Thyroid gland (tissue), 4 donors: ENCODE data around the gene FHIT. TPM values are rescaled to one million over a fixed set of nuclear protein-coding genes. Genes with fewer than 3 reads are reported as not detected.
"Not testable (repeated sequence)": the region's sequence is repeated elsewhere in the genome, so short reads cannot be mapped to it uniquely, and the experiment has no call there.

Source experiments
- DNase-seq, 2 donors: peaks; one replicate each; pipeline ENCODE4 v3.0.0-alpha.2; 2019
- H3K27ac ChIP-seq, 3 donors: fragments of 200-600 bp; sonication (generic); 1 replicate in 2 of 3; 2 replicates in 1 of 3; pipeline ENCODE4 v1.5.1; 2016 to 2019; ENCODE audit warnings: mild to moderate bottlenecking in 1 of 3, moderate library complexity in 1 of 3
- H3K27me3 ChIP-seq: fragments of 200-600 bp; sonication (generic); one replicate; pipeline ENCODE4 v1.5.1; 2019
- H3K36me3 ChIP-seq, 2 donors: fragments of 200-600 bp; sonication (generic); one replicate each; pipeline ENCODE4 v1.5.1; 2016 to 2019
- H3K4me1 ChIP-seq, 2 donors: fragments of 200-600 bp; sonication (generic); one replicate each; pipeline ENCODE4 v1.5.1; 2017 to 2019
- H3K4me3 ChIP-seq, 3 donors: fragments of 200-600 bp; sonication (generic); replicated peaks in 1 of 3; 1 replicate in 2 of 3; 2 replicates in 1 of 3; pipeline ENCODE4 v1.5.1; 2016; ENCODE audit warnings: mild to moderate bottlenecking in 1 of 3
- H3K9me3 ChIP-seq: fragments of 200-600 bp; sonication (generic); one replicate; pipeline ENCODE4 v1.5.1; 2017
- POLR2A ChIP-seq, 2 donors: fragments of 450-650 bp; IDR thresholded peaks; one replicate each; pipeline ENCODE4 v1.6.1; 2017; ENCODE audit warnings: antibody characterized with exemption in 2 of 2, mild to moderate bottlenecking in 2 of 2, moderate library complexity in 1 of 2
- WGBS, 2 donors: methylation state at CpG; one replicate each; pipeline ENCODE4 v1.1.5; 2017; 5-methylcytosine and 5-hydroxymethylcytosine counted together
- intact Hi-C: fragments of 100-400 bp; cut with DNase I; formaldehyde crosslinking; loops from one replicate; pipeline ENCODE4 v1.15.1; 2023
- total RNA-seq, 4 donors: library from RNA; depleted of rRNA; stranded (reverse); fragments of >200 nt; gene quantifications; one replicate each; pipeline ENCODE4 v1.2.3, GENCODE V29; 2016
- TF ChIP-seq, protein P1 (sequence below), 6 experiments: fragments of 200-600 bp in 3 of 6; fragments of 450-650 bp in 3 of 6; sonication (generic) in 3 of 6; IDR thresholded peaks; one replicate each; pipeline ENCODE4 v1.5.1; 2016 to 2019; ENCODE audit warnings: antibody characterized with exemption in 6 of 6, mild to moderate bottlenecking in 2 of 6, inconsistent platforms in 1 of 6, moderate library complexity in 1 of 6

FHIT gene
- total RNA-seq, 4 donors from 2014 or later = 12.2 to 18.9 (median 16.2) TPM

DNA sequence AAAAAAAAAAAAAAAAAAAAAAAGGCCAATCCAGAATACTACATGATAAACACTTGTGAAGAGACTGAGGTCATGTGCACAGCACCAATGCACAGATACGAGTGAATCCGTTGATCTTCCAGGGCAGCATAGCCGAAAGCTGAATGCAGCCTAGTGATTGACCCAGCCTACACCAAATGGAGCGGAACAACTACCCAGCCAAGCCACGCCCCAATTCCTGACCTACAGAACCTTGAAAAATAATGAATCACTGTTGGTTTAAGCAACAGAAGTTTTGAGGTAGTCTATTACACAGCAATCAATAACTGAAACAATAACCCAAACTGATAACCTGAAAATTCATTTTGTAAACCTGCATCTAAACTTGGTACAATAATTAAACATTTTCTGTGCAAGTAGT is 361.0 kb downstream of the FHIT start:
- intact Hi-C loops = no loop called here

GRCh38 chr3:60888952-60889351 is 362.3 kb downstream of the FHIT start:
- peak overlapping the region in 1 of 3 donors; percentile 78 for H3K27ac ChIP-seq
- WGBS, 2 donors = 96 to 98% methylated on average over 10 of the region's 10 CpGs
- H3K4me3 ChIP-seq, DNase-seq, H3K36me3 ChIP-seq, H3K9me3 ChIP-seq, intact Hi-C loops, H3K27me3 ChIP-seq: not testable (repeated sequence)
- H3K4me1 ChIP-seq = peaks cover 12 to 33% of the 10 kb centered on the region in 2 donors

More for the DNA sequence above, 361.0 kb downstream of the FHIT start:
- no peaks in the 10 kb centered on the region for H3K27me3 ChIP-seq
- H3K27ac ChIP-seq = peak overlapping the region; percentile 38 to 78 (median 52)
- H3K9me3 ChIP-seq = no peaks in the 10 kb centered on the region
- no peaks in the 10 kb centered on the region for H3K36me3 ChIP-seq
- no peak for TF ChIP-seq POLR2A (IDR thresholded peaks at IDR 0.05)
- TF ChIP-seq, protein P1, sequence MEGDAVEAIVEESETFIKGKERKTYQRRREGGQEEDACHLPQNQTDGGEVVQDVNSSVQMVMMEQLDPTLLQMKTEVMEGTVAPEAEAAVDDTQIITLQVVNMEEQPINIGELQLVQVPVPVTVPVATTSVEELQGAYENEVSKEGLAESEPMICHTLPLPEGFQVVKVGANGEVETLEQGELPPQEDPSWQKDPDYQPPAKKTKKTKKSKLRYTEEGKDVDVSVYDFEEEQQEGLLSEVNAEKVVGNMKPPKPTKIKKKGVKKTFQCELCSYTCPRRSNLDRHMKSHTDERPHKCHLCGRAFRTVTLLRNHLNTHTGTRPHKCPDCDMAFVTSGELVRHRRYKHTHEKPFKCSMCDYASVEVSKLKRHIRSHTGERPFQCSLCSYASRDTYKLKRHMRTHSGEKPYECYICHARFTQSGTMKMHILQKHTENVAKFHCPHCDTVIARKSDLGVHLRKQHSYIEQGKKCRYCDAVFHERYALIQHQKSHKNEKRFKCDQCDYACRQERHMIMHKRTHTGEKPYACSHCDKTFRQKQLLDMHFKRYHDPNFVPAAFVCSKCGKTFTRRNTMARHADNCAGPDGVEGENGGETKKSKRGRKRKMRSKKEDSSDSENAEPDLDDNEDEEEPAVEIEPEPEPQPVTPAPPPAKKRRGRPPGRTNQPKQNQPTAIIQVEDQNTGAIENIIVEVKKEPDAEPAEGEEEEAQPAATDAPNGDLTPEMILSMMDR (IDR thresholded peaks at IDR 0.05) = no peak
- H3K4me3 ChIP-seq = no peak overlapping the region
- WGBS, 2 donors = 58 to 74% methylated on average over 5 of the region's 5 CpGs
- DNase-seq = peak; percentile 26 to 46
- H3K4me1 ChIP-seq = peaks cover 12 to 33% of the 10 kb centered on the region in 2 donors

- H3K36me3 ChIP-seq = no peaks in the 10 kb centered on the region
- WGBS, 2 donors = 38 to 44% methylated on average over 4 of the region's 4 CpGs
- peaks cover 12 to 33% of the 10 kb centered on the region in 2 donors for H3K4me1 ChIP-seq
- peak; percentile 40 to 59 for DNase-seq
- H3K9me3 ChIP-seq = no peaks in the 10 kb centered on the region
- TF ChIP-seq, protein P1 (IDR thresholded peaks at IDR 0.05) = no peak
- no peak for TF ChIP-seq POLR2A (IDR thresholded peaks at IDR 0.05)
- intact Hi-C loops = no loop called here
- no peak overlapping the region for H3K4me3 ChIP-seq
- H3K27ac ChIP-seq = peak overlapping the region; percentile 24 to 78 (median 31)
- no peaks in the 10 kb centered on the region for H3K27me3 ChIP-seq
Observed at GRCh38 chr3:60887574-60887973, 363.7 kb downstream of the FHIT start.

- 14 to 24% methylated on average over 1 of the region's 1 CpG for WGBS, 2 donors
- TF ChIP-seq, protein P1 (IDR thresholded peaks at IDR 0.05) = no peak
- no peak for TF ChIP-seq POLR2A (IDR thresholded peaks at IDR 0.05)
- no peak for DNase-seq
- Histone ChIP-seq H3K4me3 (no peak overlapping the region), H3K27me3 (no peaks in the 10 kb centered on the region), H3K36me3 (no peaks in the 10 kb centered on the region), H3K27ac (peak overlapping the region in 1 of 3 donors; percentile 27), H3K9me3 (no peaks in the 10 kb centered on the region), H3K4me1 (peaks cover 12 to 33% of the 10 kb centered on the region in 2 donors)
- intact Hi-C loops = no loop called here
Observed at GRCh38 chr3:60886518-60886917, 364.7 kb downstream of the FHIT start.

- intact Hi-C loops = no loop called here
Observed at GRCh38 chr3:60884005-60884404, 367.2 kb downstream of the FHIT start.

More at GRCh38 chr3:60884005-60884404, 367.2 kb downstream of the FHIT start:
- Histone ChIP-seq H3K27me3 (no peaks in the 10 kb centered on the region), H3K27ac (no peak overlapping the region), H3K4me1 (peaks cover 0 to 18% of the 10 kb centered on the region in 2 donors), H3K4me3 (no peak overlapping the region), H3K36me3 (no peaks in the 10 kb centered on the region), H3K9me3 (no peaks in the 10 kb centered on the region)
- no peak for DNase-seq
- WGBS, 2 donors = 86 to 96% methylated on average over 2 of the region's 2 CpGs
- TF ChIP-seq, protein P1 (IDR thresholded peaks at IDR 0.05) = no peak
- TF ChIP-seq POLR2A (IDR thresholded peaks at IDR 0.05) = no peak
